H1 (cell line): ENCODE measurements around the gene GPR37. TPM values are rescaled to one million over a fixed set of nuclear protein-coding genes. Genes with fewer than 3 reads are reported as not detected.

ENCODE experiments used
- CEBPB ChIP-seq: IDR thresholded peaks from 2 replicates; pipeline ENCODE4 v1.6.1; 2012; ENCODE audit warnings: low read depth, low read length
- EZH2 ChIP-seq: fragments of 200-600 bp; sonication (generic); IDR thresholded peaks from 2 replicates; pipeline ENCODE4 v1.7.1; 2012; ENCODE audit warnings: low read depth, mild to moderate bottlenecking, moderate library complexity, low read length, inconsistent platforms; ENCODE audit not compliant: severe bottlenecking
- polyA plus RNA-seq, 7 experiments: library from polyadenylated mRNA; depleted of rRNA in 3 of 7; stranded (reverse) in 5 of 7; unstranded in 2 of 7; fragments of >200 nt in 5 of 7; fragments of 200-250 nt in 2 of 7; gene quantifications; 1 replicate in 5 of 7; 2 replicates in 1 of 7; 4 replicates in 1 of 7; pipeline versions ENCODE4 v1.2.1 to v1.2.3, GENCODE V29; 2011 to 2013; ENCODE audit warnings: missing spikeins in 2 of 7, mixed read lengths in 2 of 7
- total RNA-seq: library from RNA; stranded (reverse); fragmentation: NEBNext Ultra II Directional; extraction: Animal tissue kit (Norgen Biotek cat#: 25700); gene quantifications from 2 replicates; pipeline ENCODE4 v1.2.1, GENCODE V29; 2021

Gene GPR37
- total and polyA plus RNA-seq, 2 of the 8 experiments (the other 6 are each of a cell fraction or from before 2014, with no cell fraction given) = 1.5 to 17.4 TPM

GRCh38 chr7:124737760-124738300 is 27.8 kb downstream of the GPR37 start (continued):
- TF ChIP-seq CEBPB (no peak), EZH2 (no peak)
